WTC11 (cell line): ENCODE measurements around the gene MGAT2. TPM values are rescaled to one million over a fixed set of nuclear protein-coding genes. Genes with fewer than 3 reads are reported as not detected.

Source experiments
- ARID4B ChIP-seq: sonication (generic); formaldehyde crosslinking; IDR thresholded peaks from 2 replicates; pipeline ENCODE4 v1.8.0; 2023; ENCODE audit warnings: missing genetic modification reagents, mild to moderate bottlenecking, borderline replicate concordance
- CBFB ChIP-seq: sonication (generic); formaldehyde crosslinking; IDR thresholded peaks from 2 replicates; pipeline ENCODE4 v1.8.1; 2022; ENCODE audit warnings: mild to moderate bottlenecking, low read depth, missing genetic modification reagents
- CTCF ChIP-seq: fragments of 200-600 bp; IDR thresholded peaks from 2 replicates; pipeline ENCODE4 v1.8.0; 2022; ENCODE audit warnings: antibody characterized with exemption
- E2F5 ChIP-seq: sonication (generic); formaldehyde crosslinking; IDR thresholded peaks from 2 replicates; pipeline ENCODE4 v1.8.1; 2022; ENCODE audit warnings: mild to moderate bottlenecking, moderate library complexity, missing genetic modification reagents
- ESRRA ChIP-seq: sonication (generic); formaldehyde crosslinking; IDR thresholded peaks from 2 replicates; pipeline ENCODE4 v1.8.1; 2022; ENCODE audit warnings: mild to moderate bottlenecking, missing genetic modification reagents, borderline replicate concordance
- FOXP1 ChIP-seq: sonication (generic); formaldehyde crosslinking; IDR thresholded peaks from 2 replicates; pipeline ENCODE4 v1.8.0; 2022; ENCODE audit warnings: missing genetic modification reagents, mild to moderate bottlenecking, moderate library complexity, borderline replicate concordance
- GABPB1 ChIP-seq: sonication (generic); formaldehyde crosslinking; IDR thresholded peaks from 2 replicates; pipeline ENCODE4 v1.8.1; 2023; ENCODE audit warnings: mild to moderate bottlenecking, missing genetic modification reagents
- IRF2 ChIP-seq: sonication (generic); formaldehyde crosslinking; IDR thresholded peaks from 2 replicates; pipeline ENCODE4 v1.8.0; 2022; ENCODE audit warnings: low read depth, missing genetic modification reagents, borderline replicate concordance
- MYBL2 ChIP-seq: sonication (generic); formaldehyde crosslinking; IDR thresholded peaks from 2 replicates; pipeline ENCODE4 v1.8.1; 2023; ENCODE audit warnings: mild to moderate bottlenecking, moderate library complexity, missing genetic modification reagents
- NR2C2 ChIP-seq: sonication (generic); formaldehyde crosslinking; IDR thresholded peaks from 2 replicates; pipeline ENCODE4 v1.8.0; 2022; ENCODE audit warnings: mild to moderate bottlenecking, missing genetic modification reagents
- RELA ChIP-seq: sonication (generic); formaldehyde crosslinking; IDR thresholded peaks from 2 replicates; pipeline ENCODE4 v1.8.1; 2022; ENCODE audit warnings: missing genetic modification reagents, mild to moderate bottlenecking, borderline replicate concordance
- SMAD3 ChIP-seq: sonication (generic); formaldehyde crosslinking; IDR thresholded peaks from 2 replicates; pipeline ENCODE4 v1.8.0; 2022; ENCODE audit warnings: missing genetic modification reagents, mild to moderate bottlenecking, borderline replicate concordance
- SMAD4 ChIP-seq: sonication (generic); formaldehyde crosslinking; IDR thresholded peaks from 2 replicates; pipeline ENCODE4 v1.8.0; 2022; ENCODE audit warnings: mild to moderate bottlenecking, missing genetic modification reagents
- TP53 ChIP-seq: sonication (generic); formaldehyde crosslinking; IDR thresholded peaks from 2 replicates; pipeline ENCODE4 v1.8.1; 2023; ENCODE audit warnings: mild to moderate bottlenecking, missing genetic modification reagents
- ZNF423 ChIP-seq: fragments of 250-450 bp; sonication (Bioruptor Pico); IDR thresholded peaks from 2 replicates; pipeline ENCODE4 v2.1.2; 2022; ENCODE audit warnings: mild to moderate bottlenecking, moderate library complexity
- ZNF425 ChIP-seq: fragments of 250-450 bp; sonication (Bioruptor Pico); conservative IDR thresholded peaks from 2 replicates; pipeline ENCODE4 v1.9.0; 2021; ENCODE audit warnings: mild to moderate bottlenecking
- total RNA-seq: library from RNA; stranded (reverse); gene quantifications from 3 replicates; pipeline ENCODE4 v1.2.3, GENCODE V29; 2021
- TF ChIP-seq, protein P1 (sequence below): sonication (generic); formaldehyde crosslinking; IDR thresholded peaks from 2 replicates; pipeline ENCODE4 v1.8.1; 2022; ENCODE audit warnings: mild to moderate bottlenecking, missing genetic modification reagents, moderate library complexity, borderline replicate concordance
- TF ChIP-seq, protein P2 (sequence below): fragments of 250-450 bp; sonication (Bioruptor Pico); IDR thresholded peaks from 2 replicates; pipeline ENCODE4 v2.1.2; 2022; ENCODE audit warnings: mild to moderate bottlenecking, moderate library complexity
- TF ChIP-seq, protein P3 (sequence below): sonication (generic); formaldehyde crosslinking; IDR thresholded peaks from 2 replicates; pipeline ENCODE4 v1.8.0; 2023; ENCODE audit warnings: mild to moderate bottlenecking, missing genetic modification reagents
- TF ChIP-seq, protein P4 (sequence below): sonication (generic); formaldehyde crosslinking; IDR thresholded peaks from 2 replicates; pipeline ENCODE4 v1.8.1; 2023; ENCODE audit warnings: mild to moderate bottlenecking, missing genetic modification reagents, moderate library complexity

Gene MGAT2
- total RNA-seq, 1 experiment from 2014 or later: 25.2 TPM

DNA sequence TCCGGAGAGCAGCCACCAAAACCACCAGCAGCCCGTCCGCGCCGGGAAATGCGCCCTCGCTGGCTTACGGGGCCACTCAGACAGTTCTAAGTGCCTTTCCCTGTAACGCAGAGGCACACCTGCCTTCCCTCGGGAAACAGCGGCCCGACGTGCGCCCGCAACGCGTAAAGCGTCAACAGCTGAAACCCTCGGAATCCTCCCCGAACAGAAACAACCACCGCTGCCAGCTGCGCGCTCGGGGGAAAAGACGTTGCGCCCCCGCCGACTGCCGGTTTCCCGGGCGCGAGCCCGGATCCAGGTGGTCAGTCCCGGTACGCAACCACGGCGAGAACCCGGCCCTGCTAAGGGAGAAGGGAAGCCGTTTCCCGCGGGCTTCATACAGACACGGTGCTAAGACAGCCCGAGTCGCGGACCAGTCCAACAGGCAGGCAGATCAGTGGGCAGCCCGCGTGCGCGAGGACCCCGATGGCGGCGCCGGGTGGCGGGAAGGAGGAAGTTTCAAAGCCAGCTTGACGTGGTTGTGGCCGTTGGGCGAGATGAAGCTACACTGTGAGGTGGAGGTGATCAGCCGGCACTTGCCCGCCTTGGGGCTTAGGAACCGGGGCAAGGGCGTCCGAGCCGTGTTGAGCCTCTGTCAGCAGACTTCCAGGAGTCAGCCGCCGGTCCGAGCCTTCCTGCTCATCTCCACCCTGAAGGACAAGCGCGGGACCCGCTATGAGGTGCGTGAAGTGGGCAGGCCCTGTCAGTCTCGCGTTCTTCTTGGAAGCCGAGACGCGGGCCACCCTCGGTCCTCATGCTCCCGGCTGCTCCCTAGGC lies 21.9 kb upstream of the MGAT2 start, which contains the start of gene LRR1 (continued):
- TF ChIP-seq CTCF (no peak), TP53 (no peak), MYBL2 (CRISPR knock-in tag) (peak; percentile 91), ESRRA (CRISPR knock-in tag) (peak; percentile 69; the same call in 1 of the 2 replicates), RELA (CRISPR knock-in tag) (no peak), SMAD3 (CRISPR knock-in tag) (peak; percentile 18), FOXP1 (peak; percentile 60; the same call in 1 of the 2 replicates), ARID4B (CRISPR knock-in tag) (peak; percentile 87), NR2C2 (CRISPR knock-in tag) (no peak), ZNF423 (no peak), IRF2 (CRISPR knock-in tag) (no peak), CBFB (CRISPR knock-in tag) (no peak; the same call in 1 of the 2 replicates), ZNF425 (CRISPR knock-in tag) (no peak), SMAD4 (CRISPR knock-in tag) (peak; percentile 53; the same call in 1 of the 2 replicates), E2F5 (CRISPR knock-in tag) (peak; percentile 96), GABPB1 (peak; percentile 64)
- TF ChIP-seq, protein P1, sequence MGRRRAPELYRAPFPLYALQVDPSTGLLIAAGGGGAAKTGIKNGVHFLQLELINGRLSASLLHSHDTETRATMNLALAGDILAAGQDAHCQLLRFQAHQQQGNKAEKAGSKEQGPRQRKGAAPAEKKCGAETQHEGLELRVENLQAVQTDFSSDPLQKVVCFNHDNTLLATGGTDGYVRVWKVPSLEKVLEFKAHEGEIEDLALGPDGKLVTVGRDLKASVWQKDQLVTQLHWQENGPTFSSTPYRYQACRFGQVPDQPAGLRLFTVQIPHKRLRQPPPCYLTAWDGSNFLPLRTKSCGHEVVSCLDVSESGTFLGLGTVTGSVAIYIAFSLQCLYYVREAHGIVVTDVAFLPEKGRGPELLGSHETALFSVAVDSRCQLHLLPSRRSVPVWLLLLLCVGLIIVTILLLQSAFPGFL (CRISPR knock-in tag): peak; percentile 72; the same call in 1 of the 2 replicates
- TF ChIP-seq, protein P2, sequence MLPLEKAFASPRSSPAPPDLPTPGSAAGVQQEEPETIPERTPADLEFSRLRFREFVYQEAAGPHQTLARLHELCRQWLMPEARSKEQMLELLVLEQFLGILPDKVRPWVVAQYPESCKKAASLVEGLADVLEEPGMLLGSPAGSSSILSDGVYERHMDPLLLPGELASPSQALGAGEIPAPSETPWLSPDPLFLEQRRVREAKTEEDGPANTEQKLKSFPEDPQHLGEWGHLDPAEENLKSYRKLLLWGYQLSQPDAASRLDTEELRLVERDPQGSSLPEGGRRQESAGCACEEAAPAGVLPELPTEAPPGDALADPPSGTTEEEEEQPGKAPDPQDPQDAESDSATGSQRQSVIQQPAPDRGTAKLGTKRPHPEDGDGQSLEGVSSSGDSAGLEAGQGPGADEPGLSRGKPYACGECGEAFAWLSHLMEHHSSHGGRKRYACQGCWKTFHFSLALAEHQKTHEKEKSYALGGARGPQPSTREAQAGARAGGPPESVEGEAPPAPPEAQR (CRISPR knock-in tag): no peak
- TF ChIP-seq, protein P3, sequence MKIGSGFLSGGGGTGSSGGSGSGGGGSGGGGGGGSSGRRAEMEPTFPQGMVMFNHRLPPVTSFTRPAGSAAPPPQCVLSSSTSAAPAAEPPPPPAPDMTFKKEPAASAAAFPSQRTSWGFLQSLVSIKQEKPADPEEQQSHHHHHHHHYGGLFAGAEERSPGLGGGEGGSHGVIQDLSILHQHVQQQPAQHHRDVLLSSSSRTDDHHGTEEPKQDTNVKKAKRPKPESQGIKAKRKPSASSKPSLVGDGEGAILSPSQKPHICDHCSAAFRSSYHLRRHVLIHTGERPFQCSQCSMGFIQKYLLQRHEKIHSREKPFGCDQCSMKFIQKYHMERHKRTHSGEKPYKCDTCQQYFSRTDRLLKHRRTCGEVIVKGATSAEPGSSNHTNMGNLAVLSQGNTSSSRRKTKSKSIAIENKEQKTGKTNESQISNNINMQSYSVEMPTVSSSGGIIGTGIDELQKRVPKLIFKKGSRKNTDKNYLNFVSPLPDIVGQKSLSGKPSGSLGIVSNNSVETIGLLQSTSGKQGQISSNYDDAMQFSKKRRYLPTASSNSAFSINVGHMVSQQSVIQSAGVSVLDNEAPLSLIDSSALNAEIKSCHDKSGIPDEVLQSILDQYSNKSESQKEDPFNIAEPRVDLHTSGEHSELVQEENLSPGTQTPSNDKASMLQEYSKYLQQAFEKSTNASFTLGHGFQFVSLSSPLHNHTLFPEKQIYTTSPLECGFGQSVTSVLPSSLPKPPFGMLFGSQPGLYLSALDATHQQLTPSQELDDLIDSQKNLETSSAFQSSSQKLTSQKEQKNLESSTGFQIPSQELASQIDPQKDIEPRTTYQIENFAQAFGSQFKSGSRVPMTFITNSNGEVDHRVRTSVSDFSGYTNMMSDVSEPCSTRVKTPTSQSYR (CRISPR knock-in tag): 0 out of 2 replicates have a peak, but pooled peaks have one; percentile 50
- TF ChIP-seq, protein P4, sequence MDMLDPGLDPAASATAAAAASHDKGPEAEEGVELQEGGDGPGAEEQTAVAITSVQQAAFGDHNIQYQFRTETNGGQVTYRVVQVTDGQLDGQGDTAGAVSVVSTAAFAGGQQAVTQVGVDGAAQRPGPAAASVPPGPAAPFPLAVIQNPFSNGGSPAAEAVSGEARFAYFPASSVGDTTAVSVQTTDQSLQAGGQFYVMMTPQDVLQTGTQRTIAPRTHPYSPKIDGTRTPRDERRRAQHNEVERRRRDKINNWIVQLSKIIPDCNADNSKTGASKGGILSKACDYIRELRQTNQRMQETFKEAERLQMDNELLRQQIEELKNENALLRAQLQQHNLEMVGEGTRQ (CRISPR knock-in tag): no peak; the same call in 1 of the 2 replicates
